Muscle of leg (tissue), 11 donors: ENCODE measurements around the gene AMZ2. TPM values are rescaled to one million over a fixed set of nuclear protein-coding genes. Genes with fewer than 3 reads are reported as not detected.
"Not testable (repeated sequence)": the region's sequence is repeated elsewhere in the genome, so short reads cannot be mapped to it uniquely, and the experiment has no call there.

Source experiments
- DNase-seq: peaks from one replicate; pipeline ENCODE4 v3.0.0; 2013
- H3K27ac ChIP-seq: one replicate; pipeline ENCODE4 v1.5.1; 2013; ENCODE audit warnings: mild to moderate bottlenecking, low read length, control low read depth
- H3K27me3 ChIP-seq: one replicate; pipeline ENCODE4 v1.6.1; 2013; ENCODE audit warnings: low read length; ENCODE audit not compliant: control insufficient read depth, insufficient read depth
- H3K36me3 ChIP-seq: one replicate; pipeline ENCODE4 v1.6.1; 2013; ENCODE audit warnings: low read length; ENCODE audit not compliant: control insufficient read depth, insufficient read depth
- H3K4me1 ChIP-seq: one replicate; pipeline ENCODE4 v1.6.1; 2013; ENCODE audit warnings: low read length; ENCODE audit not compliant: control insufficient read depth, insufficient read depth
- H3K4me3 ChIP-seq: one replicate; pipeline ENCODE4 v1.5.1; 2013; ENCODE audit warnings: low read length, control low read depth
- H3K9me3 ChIP-seq: replicated peaks from 2 replicates; pipeline ENCODE4 v1.6.1; 2013; ENCODE audit warnings: low read depth, low read length; ENCODE audit not compliant: control insufficient read depth
- WGBS: methylation state at CpG from one replicate; pipeline ENCODE4 v1.1.5; 2013; ENCODE audit warnings: missing lambda C conversion rate; ENCODE audit not compliant: insufficient coverage; 5-methylcytosine and 5-hydroxymethylcytosine counted together
- polyA plus RNA-seq, 8 donors: library from polyadenylated mRNA; unstranded; fragments of 120-200 nt; gene quantifications; one replicate each; pipeline versions ENCODE4 v1.2.1 to v1.2.3, GENCODE V29; 2013; ENCODE audit warnings: inconsistent platforms in 1 of 8, low replicate concordance in 1 of 8; ENCODE audit not compliant: insufficient read length in 8 of 8, insufficient read depth in 1 of 8
- total RNA-seq: library from RNA; stranded (reverse); fragments of 120-200 nt; gene quantifications from one replicate; pipeline ENCODE4 v1.2.4, GENCODE V29; 2013

Gene AMZ2
- total and polyA plus RNA-seq, 9 donors: 58.9 to 70.9 (median 64.5) TPM

GRCh38 chr17:68219429-68219828 is 28.4 kb upstream of the AMZ2 start:
- not testable (repeated sequence) for DNase-seq, H3K36me3 ChIP-seq, H3K4me1 ChIP-seq, H3K27me3 ChIP-seq, H3K27ac ChIP-seq, H3K4me3 ChIP-seq, H3K9me3 ChIP-seq
- 100% methylated on average over 1 of the region's 5 CpGs for WGBS

- not testable (repeated sequence) for H3K4me1 ChIP-seq, H3K9me3 ChIP-seq, H3K27ac ChIP-seq, H3K4me3 ChIP-seq, H3K27me3 ChIP-seq, DNase-seq, H3K36me3 ChIP-seq
- WGBS: no CpG with 5 or more reads among the region's 2 CpGs
Observed at GRCh38 chr17:68220186-68220585, 27.7 kb upstream of the AMZ2 start.

GRCh38 chr17:68220786-68221185 is 27.1 kb upstream of the AMZ2 start:
- not testable (repeated sequence) for H3K27me3 ChIP-seq, H3K27ac ChIP-seq, DNase-seq, H3K4me1 ChIP-seq, H3K4me3 ChIP-seq, H3K36me3 ChIP-seq, H3K9me3 ChIP-seq
- 100% methylated on average over 6 of the region's 12 CpGs for WGBS

- Histone ChIP-seq H3K27ac (no peak overlapping the region), H3K4me3 (no peak overlapping the region), H3K27me3 (no peaks in the 10 kb centered on the region), H3K9me3 (no peaks in the 10 kb centered on the region), H3K36me3 (no peaks in the 10 kb centered on the region), H3K4me1 (no peaks in the 10 kb centered on the region)
- 85% methylated on average over 4 of the region's 4 CpGs for WGBS
- no peak for DNase-seq
Observed at GRCh38 chr17:68221786-68222185, 26.1 kb upstream of the AMZ2 start.

- no peaks in the 10 kb centered on the region for H3K9me3 ChIP-seq
- H3K27ac ChIP-seq: no peak overlapping the region
- no peaks in the 10 kb centered on the region for H3K4me1 ChIP-seq
- no peak for DNase-seq
- no peaks in the 10 kb centered on the region for H3K36me3 ChIP-seq
- H3K27me3 ChIP-seq: no peaks in the 10 kb centered on the region
- WGBS: 100% methylated on average over 4 of the region's 8 CpGs
- H3K4me3 ChIP-seq: no peak overlapping the region
Observed at GRCh38 chr17:68222606-68223005, 25.2 kb upstream of the AMZ2 start.

- not testable (repeated sequence) for DNase-seq, H3K36me3 ChIP-seq
- 100% methylated on average over 1 of the region's 4 CpGs for WGBS
Observed at GRCh38 chr17:68225055-68225454, 22.8 kb upstream of the AMZ2 start.

GRCh38 chr17:68228039-68228680 is 19.7 kb upstream of the AMZ2 start:
- WGBS: 84% methylated on average over 6 of the region's 9 CpGs
- not testable (repeated sequence) for H3K9me3 ChIP-seq, H3K4me3 ChIP-seq, H3K4me1 ChIP-seq, H3K27ac ChIP-seq, DNase-seq, H3K36me3 ChIP-seq, H3K27me3 ChIP-seq

More at GRCh38 chr17:68225055-68225454, 22.8 kb upstream of the AMZ2 start:
- not testable (repeated sequence) for H3K9me3 ChIP-seq, H3K27ac ChIP-seq, H3K27me3 ChIP-seq, H3K4me3 ChIP-seq, H3K4me1 ChIP-seq

GRCh38 chr17:68228817-68229570 is 18.8 kb upstream of the AMZ2 start:
- no peaks in the 10 kb centered on the region for H3K36me3 ChIP-seq
- H3K4me3 ChIP-seq: no peak overlapping the region
- no peak overlapping the region for H3K27ac ChIP-seq
- no peaks in the 10 kb centered on the region for H3K9me3 ChIP-seq
- H3K4me1 ChIP-seq: no peaks in the 10 kb centered on the region
- no peaks in the 10 kb centered on the region for H3K27me3 ChIP-seq
- WGBS: 64% methylated on average over 12 of the region's 17 CpGs
- DNase-seq: no peak

GRCh38 chr17:68229619-68230018 is 18.2 kb upstream of the AMZ2 start:
- H3K4me3 ChIP-seq: no peak overlapping the region
- H3K27me3 ChIP-seq: no peaks in the 10 kb centered on the region
- no peaks in the 10 kb centered on the region for H3K9me3 ChIP-seq
- 54% methylated on average over 7 of the region's 8 CpGs for WGBS
- H3K4me1 ChIP-seq: no peaks in the 10 kb centered on the region
- no peaks in the 10 kb centered on the region for H3K36me3 ChIP-seq
- no peak for DNase-seq
- H3K27ac ChIP-seq: no peak overlapping the region

- WGBS: no CpG with 5 or more reads among the region's 4 CpGs
- H3K27me3 ChIP-seq: not testable (repeated sequence)
Observed at GRCh38 chr17:68231131-68231530, 16.7 kb upstream of the AMZ2 start.

More at GRCh38 chr17:68231131-68231530, 16.7 kb upstream of the AMZ2 start:
- H3K4me1 ChIP-seq, H3K36me3 ChIP-seq, H3K4me3 ChIP-seq, H3K27ac ChIP-seq, H3K9me3 ChIP-seq, DNase-seq: not testable (repeated sequence)
